ENCODE data around the gene TK1. TPM values are rescaled to one million over a fixed set of nuclear protein-coding genes. Genes with fewer than 3 reads are reported as not detected.

The TK1 gene
- total RNA-seq, 1 experiment from 2014 or later = 153 TPM

DNA sequence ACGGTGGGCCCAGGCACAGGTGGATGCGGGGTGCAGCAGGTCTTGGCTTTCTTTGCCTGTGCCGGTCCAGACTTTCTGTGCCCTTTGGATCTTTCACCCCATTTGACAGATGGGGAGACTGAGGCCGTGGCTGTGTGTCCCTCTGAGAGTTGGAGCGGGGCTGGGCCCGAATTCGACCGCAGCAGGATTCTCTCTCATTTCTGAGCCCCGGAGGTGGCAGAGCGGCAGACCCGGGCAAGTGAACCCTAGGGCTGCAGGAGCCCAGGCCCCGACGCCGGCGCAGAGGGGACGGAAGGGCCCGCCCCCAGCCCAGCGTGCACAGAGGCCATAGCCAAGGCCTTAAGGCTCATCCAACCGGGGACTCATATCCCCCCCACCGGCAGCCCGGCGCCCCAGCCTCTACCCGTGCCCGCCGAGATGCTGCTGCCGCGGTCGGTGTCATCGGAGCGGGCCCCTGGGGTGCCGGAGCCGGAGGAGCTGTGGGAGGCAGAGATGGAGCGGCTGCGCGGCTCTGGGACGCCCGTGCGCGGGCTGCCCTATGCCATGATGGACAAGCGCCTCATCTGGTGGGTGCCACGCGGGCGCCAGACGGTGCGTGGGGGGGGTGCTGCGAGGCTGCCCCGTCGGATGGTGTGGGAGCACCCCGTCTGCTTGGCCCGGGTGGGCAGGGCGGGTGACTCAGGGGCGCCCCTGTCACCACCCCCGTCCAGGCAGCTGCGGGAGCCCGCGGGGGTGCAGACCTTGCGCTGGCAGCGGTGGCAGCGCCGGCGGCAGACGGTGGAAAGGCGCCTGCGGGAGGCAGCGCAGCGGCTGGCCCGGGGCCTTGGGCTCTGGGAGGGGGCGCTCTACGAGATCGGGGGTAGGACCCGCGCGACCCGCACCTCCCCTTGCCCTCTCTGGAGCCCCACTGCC is 55.4 kb downstream of the TK1 start:
- in situ Hi-C loops (cut with HindIII; ENCODE audit: low pct_unique_long_range_greater_than_20kb, low sequenced_read_pairs) = no loop called here
- intact Hi-C loops (cut with micrococcal nuclease; ENCODE audit: unreplicated experiment) = no loop called here
- CTCF ChIA-PET = interaction anchor here (0.6 to 0.7 kb wide), 2 partner anchors 48 to 118 kb away, joined by 3 to 4 read pairs; no protein-coding TSS in a partner anchor

DNA sequence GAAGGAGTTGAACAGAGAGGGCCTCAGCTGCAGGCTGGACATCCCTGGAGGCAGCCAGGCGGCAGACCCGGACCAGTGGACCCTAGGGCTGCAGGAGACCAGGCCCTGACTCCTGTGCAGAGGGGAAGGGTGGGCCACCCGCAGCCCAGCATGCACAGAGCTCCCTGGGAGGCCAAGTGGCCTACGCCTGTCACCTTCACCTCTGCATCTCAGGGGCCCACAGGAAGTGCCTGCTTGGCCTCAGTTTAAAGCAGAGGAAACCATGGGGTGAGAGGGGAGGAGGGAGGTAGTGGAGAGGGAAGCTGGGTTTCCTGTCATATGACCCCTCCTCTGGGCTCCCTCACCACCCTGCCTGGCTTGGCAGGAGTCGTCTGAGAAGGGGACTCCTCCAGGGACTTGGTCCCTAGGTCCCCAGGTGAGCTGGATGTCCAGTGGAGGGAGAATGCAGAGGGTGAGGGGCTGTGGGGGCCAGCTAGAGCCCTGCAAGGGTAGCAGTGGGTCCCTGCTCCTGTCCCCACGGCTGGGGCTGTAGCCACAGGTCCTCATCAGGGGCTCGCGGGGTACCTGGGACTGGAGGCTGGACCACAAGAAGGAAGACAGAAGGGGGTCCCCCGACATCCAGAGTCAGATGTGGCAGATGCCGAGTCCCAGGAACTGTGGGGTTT is 56.3 kb downstream of the TK1 start, which contains the start of gene TMC8:
TMC8 (plus strand) TSS at position 335 of the 665 bp plus-strand sequence. CDS start 818 bp downstream, outside the sequence.
- no TSS peak for BruUV-seq (replicated peaks)
- Histone ChIP-seq H3K27me3 (ENCODE audit: control insufficient read depth, insufficient read depth, low read length) (no peaks in the 10 kb centered on the region), H3K36me3 (ENCODE audit: control insufficient read depth, insufficient read depth, low read length) (peaks cover 2% of the 10 kb centered on the region; the same call in 1 of the 2 replicates), H3K4me3 (ENCODE audit: low read depth in 2 of 2, low read length in 2 of 2) (no peak within 1 kb of the TSS), H3K9me3 (ENCODE audit: control insufficient read depth, insufficient read depth, low read depth, low read length) (no peaks in the 10 kb centered on the region), H3K4me1 (ENCODE audit: control insufficient read depth, insufficient read depth, low read length) (peaks cover 36% of the 10 kb centered on the region), H3K27ac (ENCODE audit: low read length) (no peak within 1 kb of the TSS)
- no peak for TF ChIP-seq REST (IDR thresholded peaks at IDR 0.05; ENCODE audit: insufficient read depth in 1 of 2, low read depth in 2 of 2, low read length in 1 of 2)
- TF ChIP-seq, protein P1, sequence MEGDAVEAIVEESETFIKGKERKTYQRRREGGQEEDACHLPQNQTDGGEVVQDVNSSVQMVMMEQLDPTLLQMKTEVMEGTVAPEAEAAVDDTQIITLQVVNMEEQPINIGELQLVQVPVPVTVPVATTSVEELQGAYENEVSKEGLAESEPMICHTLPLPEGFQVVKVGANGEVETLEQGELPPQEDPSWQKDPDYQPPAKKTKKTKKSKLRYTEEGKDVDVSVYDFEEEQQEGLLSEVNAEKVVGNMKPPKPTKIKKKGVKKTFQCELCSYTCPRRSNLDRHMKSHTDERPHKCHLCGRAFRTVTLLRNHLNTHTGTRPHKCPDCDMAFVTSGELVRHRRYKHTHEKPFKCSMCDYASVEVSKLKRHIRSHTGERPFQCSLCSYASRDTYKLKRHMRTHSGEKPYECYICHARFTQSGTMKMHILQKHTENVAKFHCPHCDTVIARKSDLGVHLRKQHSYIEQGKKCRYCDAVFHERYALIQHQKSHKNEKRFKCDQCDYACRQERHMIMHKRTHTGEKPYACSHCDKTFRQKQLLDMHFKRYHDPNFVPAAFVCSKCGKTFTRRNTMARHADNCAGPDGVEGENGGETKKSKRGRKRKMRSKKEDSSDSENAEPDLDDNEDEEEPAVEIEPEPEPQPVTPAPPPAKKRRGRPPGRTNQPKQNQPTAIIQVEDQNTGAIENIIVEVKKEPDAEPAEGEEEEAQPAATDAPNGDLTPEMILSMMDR (IDR thresholded peaks at IDR 0.05) = no peak
- TF ChIP-seq SIN3A (IDR thresholded peaks at IDR 0.05; ENCODE audit: borderline replicate concordance, insufficient read depth, low read depth, low read length) = no peak
- TF ChIP-seq POLR2AphosphoS5 (IDR thresholded peaks at IDR 0.05; ENCODE audit: low read depth, low read length) = no peak
- TF ChIP-seq TCF7L2 (IDR thresholded peaks at IDR 0.05; ENCODE audit: low read depth, low read length) = no peak
- CTCF ChIA-PET = no interaction called here
- in situ Hi-C loops (cut with HindIII; ENCODE audit: low pct_unique_long_range_greater_than_20kb, low sequenced_read_pairs) (no loop called here), intact Hi-C loops (cut with micrococcal nuclease; ENCODE audit: unreplicated experiment) (no loop called here)
- ATAC-seq (no peak), DNase-seq (ENCODE audit: low read depth, low spot score) (no peak)
- POLR2A ChIA-PET = no interaction called here

More for the DNA sequence above, 55.4 kb downstream of the TK1 start:
- no peaks in the 10 kb centered on the region for H3K9me3 ChIP-seq (ENCODE audit: control insufficient read depth, insufficient read depth, low read depth, low read length)
- POLR2A ChIA-PET = no interaction called here
- ATAC-seq (no peak), DNase-seq (ENCODE audit: low read depth, low spot score) (no peak)
- no peak overlapping the region for H3K27ac ChIP-seq (ENCODE audit: low read length)
- H3K4me1 ChIP-seq (ENCODE audit: control insufficient read depth, insufficient read depth, low read length) = peaks cover 31% of the 10 kb centered on the region
- TF ChIP-seq, protein P1 (IDR thresholded peaks at IDR 0.05) = no peak
- TF ChIP-seq REST (IDR thresholded peaks at IDR 0.05; ENCODE audit: insufficient read depth in 1 of 2, low read depth in 2 of 2, low read length in 1 of 2) (no peak), SIN3A (IDR thresholded peaks at IDR 0.05; ENCODE audit: borderline replicate concordance, insufficient read depth, low read depth, low read length) (no peak), POLR2AphosphoS5 (IDR thresholded peaks at IDR 0.05; ENCODE audit: low read depth, low read length) (no peak), TCF7L2 (IDR thresholded peaks at IDR 0.05; ENCODE audit: low read depth, low read length) (no peak)
- no TSS peak for BruUV-seq (replicated peaks)
- H3K4me3 ChIP-seq (ENCODE audit: low read depth in 2 of 2, low read length in 2 of 2) = no peak overlapping the region
- peaks cover 2% of the 10 kb centered on the region; the same call in 1 of the 2 replicates for H3K36me3 ChIP-seq (ENCODE audit: control insufficient read depth, insufficient read depth, low read length)
- H3K27me3 ChIP-seq (ENCODE audit: control insufficient read depth, insufficient read depth, low read length) = no peaks in the 10 kb centered on the region
